H1 (cell line): Measurements from ENCODE around the gene HRH1.

Source experiments
- ATF3 ChIP-seq: IDR thresholded peaks from 2 replicates; pipeline ENCODE4 v1.6.1; 2011; ENCODE audit warnings: low read depth, mild to moderate bottlenecking, low read length; ENCODE audit not compliant: insufficient read depth
- BRCA1 ChIP-seq: IDR thresholded peaks from 2 replicates; pipeline ENCODE4 v1.6.1; 2012; ENCODE audit warnings: low read depth, low read length, improper control_type of control experiment
- CTCF ChIP-seq, 3 experiments: IDR thresholded peaks; 1 replicate in 2 of 3; 2 replicates in 1 of 3; pipeline versions ENCODE4 v1.5.1 to v1.6.1; 2011; ENCODE audit warnings: low read length in 3 of 3, mild to moderate bottlenecking in 3 of 3, inconsistent platforms in 2 of 3, low read depth in 1 of 3, moderate library complexity in 1 of 3; ENCODE audit not compliant: insufficient read depth in 1 of 3; ENCODE audit errors: control extremely low read depth in 1 of 3
- FOSL1 ChIP-seq: IDR thresholded peaks from 2 replicates; pipeline ENCODE4 v1.6.1; 2011; ENCODE audit warnings: mild to moderate bottlenecking, low read depth, low read length, moderate library complexity; ENCODE audit not compliant: insufficient read depth
- JUND ChIP-seq: IDR thresholded peaks from 2 replicates; pipeline ENCODE4 v1.6.1; 2011; ENCODE audit warnings: mild to moderate bottlenecking, improper control_type of control experiment, low read length
- KDM4A ChIP-seq: IDR thresholded peaks from one replicate; pipeline ENCODE4 v1.7.1; 2012; ENCODE audit warnings: low read depth, mild to moderate bottlenecking, moderate library complexity, low read length, inconsistent platforms; ENCODE audit not compliant: severe bottlenecking
- POLR2A ChIP-seq, 2 experiments: IDR thresholded peaks; 1 replicate in 1 of 2; 2 replicates in 1 of 2; pipeline ENCODE4 v1.6.1; 2011; ENCODE audit warnings: low read depth in 2 of 2, low read length in 2 of 2, mild to moderate bottlenecking in 2 of 2; ENCODE audit errors: control extremely low read depth in 1 of 2
- POLR2AphosphoS5 ChIP-seq: IDR thresholded peaks from 2 replicates; pipeline ENCODE4 v1.6.1; 2011; ENCODE audit warnings: low read depth, low read length
- RAD21 ChIP-seq, 2 experiments: IDR thresholded peaks in 1 of 2; conservative IDR thresholded peaks in 1 of 2; 2 replicates each; pipeline ENCODE4 v1.6.1; 2011; ENCODE audit warnings: low read depth in 2 of 2, low read length in 2 of 2, improper control_type of control experiment in 1 of 2, inconsistent platforms in 1 of 2, mild to moderate bottlenecking in 1 of 2, moderate library complexity in 1 of 2

- TF ChIP-seq CTCF (IDR thresholded peaks at IDR 0.05; ENCODE audit: control extremely low read depth in 1 of 3, insufficient read depth in 1 of 3, low read depth in 1 of 3, low read length in 3 of 3) (no peak), POLR2A (IDR thresholded peaks at IDR 0.05; ENCODE audit: control extremely low read depth in 1 of 2, low read depth in 2 of 2, low read length in 2 of 2) (no peak), POLR2AphosphoS5 (no peak), ATF3 (no peak), KDM4A (no peak), JUND (no peak), BRCA1 (no peak), FOSL1 (no peak), RAD21 (IDR thresholded peaks at IDR 0.05 in 1 of 2, conservative IDR thresholded peaks at IDR 0.05 in 1 of 2; ENCODE audit: low read depth in 2 of 2, low read length in 2 of 2) (no peak)
Measured at GRCh38 chr3:11162401-11163345, 8.4 kb downstream of the HRH1 start.
